ENCODE data around the gene SULT1B1.

DNA sequence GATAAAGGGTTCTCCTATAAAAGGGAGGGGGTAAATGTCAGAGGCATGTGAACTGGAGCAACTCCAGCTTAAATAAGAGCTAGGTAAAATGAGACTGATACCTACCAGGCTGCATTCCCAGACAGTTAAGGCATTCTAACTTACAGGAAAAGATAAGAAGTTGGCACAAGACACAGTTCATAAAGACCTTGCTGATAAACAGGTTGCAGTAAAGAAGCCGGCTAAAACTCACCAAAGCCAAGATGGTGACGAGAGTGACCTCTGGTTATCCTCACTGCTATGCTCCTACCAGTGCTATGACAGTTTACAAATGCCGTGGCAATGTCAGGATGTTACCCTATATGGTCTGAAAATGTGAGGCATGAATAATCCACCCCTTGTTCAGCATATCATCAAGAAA lies 13.1 kb upstream of the SULT1B1 start:
- no peak for TF ChIP-seq JUN (IDR thresholded peaks at IDR 0.05; ENCODE audit: low read depth, low read length)
- TF ChIP-seq, protein P1, sequence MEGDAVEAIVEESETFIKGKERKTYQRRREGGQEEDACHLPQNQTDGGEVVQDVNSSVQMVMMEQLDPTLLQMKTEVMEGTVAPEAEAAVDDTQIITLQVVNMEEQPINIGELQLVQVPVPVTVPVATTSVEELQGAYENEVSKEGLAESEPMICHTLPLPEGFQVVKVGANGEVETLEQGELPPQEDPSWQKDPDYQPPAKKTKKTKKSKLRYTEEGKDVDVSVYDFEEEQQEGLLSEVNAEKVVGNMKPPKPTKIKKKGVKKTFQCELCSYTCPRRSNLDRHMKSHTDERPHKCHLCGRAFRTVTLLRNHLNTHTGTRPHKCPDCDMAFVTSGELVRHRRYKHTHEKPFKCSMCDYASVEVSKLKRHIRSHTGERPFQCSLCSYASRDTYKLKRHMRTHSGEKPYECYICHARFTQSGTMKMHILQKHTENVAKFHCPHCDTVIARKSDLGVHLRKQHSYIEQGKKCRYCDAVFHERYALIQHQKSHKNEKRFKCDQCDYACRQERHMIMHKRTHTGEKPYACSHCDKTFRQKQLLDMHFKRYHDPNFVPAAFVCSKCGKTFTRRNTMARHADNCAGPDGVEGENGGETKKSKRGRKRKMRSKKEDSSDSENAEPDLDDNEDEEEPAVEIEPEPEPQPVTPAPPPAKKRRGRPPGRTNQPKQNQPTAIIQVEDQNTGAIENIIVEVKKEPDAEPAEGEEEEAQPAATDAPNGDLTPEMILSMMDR (IDR thresholded peaks at IDR 0.05; ENCODE audit: control extremely low read depth in 1 of 3, insufficient read depth in 1 of 3, low read depth in 1 of 3, low read length in 3 of 3) = no peak
- TF ChIP-seq NRF1 (IDR thresholded peaks at IDR 0.05; ENCODE audit: low read depth, low read length) = no peak
- TF ChIP-seq JUND (IDR thresholded peaks at IDR 0.05; ENCODE audit: low read length) = no peak
- TF ChIP-seq, protein P2, sequence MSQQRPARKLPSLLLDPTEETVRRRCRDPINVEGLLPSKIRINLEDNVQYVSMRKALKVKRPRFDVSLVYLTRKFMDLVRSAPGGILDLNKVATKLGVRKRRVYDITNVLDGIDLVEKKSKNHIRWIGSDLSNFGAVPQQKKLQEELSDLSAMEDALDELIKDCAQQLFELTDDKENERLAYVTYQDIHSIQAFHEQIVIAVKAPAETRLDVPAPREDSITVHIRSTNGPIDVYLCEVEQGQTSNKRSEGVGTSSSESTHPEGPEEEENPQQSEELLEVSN (IDR thresholded peaks at IDR 0.05) = no peak
- TF ChIP-seq MAFK (IDR thresholded peaks at IDR 0.05; ENCODE audit: low read depth, low read length) = no peak
